Limb (tissue), 2 donors: ENCODE measurements around the gene MGAT3.
"Not testable (repeated sequence)": the region's sequence is repeated elsewhere in the genome, so short reads cannot be mapped to it uniquely, and the experiment has no call there.

Experiments used
- DNase-seq, 2 donors: peaks; one replicate each; pipeline ENCODE4 v3.0.0-alpha.2; 2016; ENCODE audit errors: extremely low spot score in 2 of 2

MGAT3 gene

GRCh38 chr22:39456522-39457197, at the start of gene MGAT3:
MGAT3 (plus strand) TSS chr22:39457012; CDS start chr22:39487348, 30,336 bp downstream.
- DNase-seq, result peak in 1 of 2 donors; percentile 64

GRCh38 chr22:39408173-39408572, 48.6 kb upstream of the MGAT3 start:
- DNase-seq, result no peak

GRCh38 chr22:39408807-39409206, 48.0 kb upstream of the MGAT3 start:
- no peak for DNase-seq

- no peak for DNase-seq
Observed at GRCh38 chr22:39409516-39410029, 47.2 kb upstream of the MGAT3 start.

- DNase-seq, result no peak
Observed at GRCh38 chr22:39410264-39410663, 46.5 kb upstream of the MGAT3 start.

- not testable (repeated sequence) for DNase-seq
Observed at GRCh38 chr22:39411828-39412365, 44.9 kb upstream of the MGAT3 start.

- not testable (repeated sequence) for DNase-seq
Observed at GRCh38 chr22:39413204-39413603, 43.6 kb upstream of the MGAT3 start.

- DNase-seq, result no peak
Observed at GRCh38 chr22:39414377-39414776, 42.4 kb upstream of the MGAT3 start.

- no peak for DNase-seq
Observed at GRCh38 chr22:39414886-39415285, 41.9 kb upstream of the MGAT3 start.

GRCh38 chr22:39415506-39415905, 41.3 kb upstream of the MGAT3 start:
- DNase-seq, result no peak

GRCh38 chr22:39416319-39416718, 40.5 kb upstream of the MGAT3 start:
- DNase-seq, result no peak

- DNase-seq, result no peak
Observed at GRCh38 chr22:39417641-39418040, 39.2 kb upstream of the MGAT3 start.

- DNase-seq, result no peak
Observed at GRCh38 chr22:39418696-39419095, 38.1 kb upstream of the MGAT3 start.

GRCh38 chr22:39419096-39419495, 37.7 kb upstream of the MGAT3 start:
- DNase-seq, result no peak

GRCh38 chr22:39419911-39420310, 36.9 kb upstream of the MGAT3 start:
- no peak for DNase-seq

- DNase-seq, result no peak
Observed at GRCh38 chr22:39421691-39422090, 35.1 kb upstream of the MGAT3 start.

- DNase-seq, result no peak
Observed at GRCh38 chr22:39422101-39422500, 34.7 kb upstream of the MGAT3 start.

- DNase-seq, result no peak
Observed at GRCh38 chr22:39422721-39423120, 34.1 kb upstream of the MGAT3 start.

- DNase-seq, result no peak
Observed at GRCh38 chr22:39423976-39424375, 32.8 kb upstream of the MGAT3 start.

GRCh38 chr22:39426380-39427043, 30.3 kb upstream of the MGAT3 start:
- DNase-seq, result no peak

GRCh38 chr22:39427751-39428596, 28.8 kb upstream of the MGAT3 start:
- DNase-seq, result no peak

- DNase-seq, result peak in 1 of 2 donors; percentile 52
Observed at GRCh38 chr22:39428597-39429071, 28.2 kb upstream of the MGAT3 start.
